ENCODE measurements around the gene TTLL7.
"Not testable (repeated sequence)": the region's sequence is repeated elsewhere in the genome, so short reads cannot be mapped to it uniquely, and the experiment has no call there.

The TTLL7 gene

GRCh38 chr1:83929184-83929583 is 69.7 kb downstream of the TTLL7 start:
- no peak for DNase-seq (ENCODE audit: low read depth in 2 of 2)

DNA sequence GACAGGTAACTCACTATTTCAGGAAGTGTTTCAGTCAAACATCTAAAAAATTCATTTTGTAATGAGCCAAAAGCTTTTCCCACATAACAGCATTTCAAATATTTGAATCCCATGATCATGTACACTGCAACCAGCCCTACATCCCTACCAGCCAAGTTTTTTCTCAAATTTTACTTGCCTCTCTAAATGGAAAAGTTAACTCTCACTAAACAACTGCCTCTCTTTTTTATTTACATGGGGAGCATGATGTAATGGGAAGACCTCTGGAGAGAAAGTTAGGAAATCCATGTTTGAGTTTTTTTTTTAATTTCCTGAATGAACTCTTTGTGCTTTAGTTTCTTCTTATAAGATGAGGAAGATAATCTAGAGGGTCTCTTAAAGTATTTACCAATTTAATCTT is 70.5 kb downstream of the TTLL7 start:
- no peak for DNase-seq (ENCODE audit: low read depth in 2 of 2)

GRCh38 chr1:83927701-83928100 is 71.2 kb downstream of the TTLL7 start:
- no peak for DNase-seq (ENCODE audit: low read depth in 2 of 2)

DNA sequence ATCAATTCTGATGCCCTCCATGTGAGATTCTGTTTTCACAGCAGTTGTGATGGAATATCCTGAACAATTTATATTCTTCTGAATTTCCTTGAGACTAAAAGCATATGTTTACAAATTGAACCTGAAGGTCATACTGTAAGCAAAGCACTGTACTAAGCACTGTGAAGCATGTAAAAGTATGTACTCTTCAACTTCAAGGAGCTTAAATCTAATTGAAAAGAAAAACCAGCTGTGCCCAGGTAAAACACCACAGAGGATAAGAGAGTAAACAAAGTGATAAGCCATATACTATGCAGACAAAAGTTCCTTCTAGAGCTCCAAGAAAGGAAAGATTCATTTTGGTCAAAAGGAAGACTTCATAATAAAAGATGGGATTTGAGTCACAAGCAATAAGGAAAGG is 71.9 kb downstream of the TTLL7 start:
- DNase-seq (ENCODE audit: low read depth in 2 of 2) = no peak

- DNase-seq (ENCODE audit: low read depth in 2 of 2) = no peak
Measured at GRCh38 chr1:83923553-83923952, 75.4 kb downstream of the TTLL7 start.

DNA sequence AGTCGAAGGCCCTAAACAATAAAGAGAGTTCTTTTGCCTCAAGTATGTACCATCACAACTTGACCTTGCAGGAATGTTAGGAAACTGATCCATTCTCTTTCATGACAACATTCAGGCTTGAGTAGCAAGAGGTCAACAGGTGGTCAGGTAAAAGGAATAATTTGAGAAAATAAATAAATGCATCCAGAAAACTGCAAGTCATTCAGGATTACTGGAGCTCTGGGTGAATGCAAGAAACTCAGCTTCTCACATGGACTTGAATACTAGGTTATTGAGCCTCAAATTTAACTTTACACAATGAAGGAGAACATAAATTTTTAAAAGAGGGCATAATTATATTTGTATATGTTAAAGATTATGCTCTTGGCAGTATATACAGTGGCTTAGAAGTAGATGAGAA is 76.5 kb downstream of the TTLL7 start:
- DNase-seq (ENCODE audit: low read depth in 2 of 2) = no peak

GRCh38 chr1:83920320-83920719 is 78.6 kb downstream of the TTLL7 start:
- no peak for DNase-seq (ENCODE audit: low read depth in 2 of 2)

- no peak for DNase-seq (ENCODE audit: low read depth in 2 of 2)
Measured at GRCh38 chr1:83919872-83920271, 79.1 kb downstream of the TTLL7 start.

- no peak for DNase-seq (ENCODE audit: low read depth in 2 of 2)
Measured at GRCh38 chr1:83918688-83919285, 80.1 kb downstream of the TTLL7 start.

GRCh38 chr1:83917959-83918358 is 81.0 kb downstream of the TTLL7 start:
- DNase-seq (ENCODE audit: low read depth in 2 of 2) = no peak

DNA sequence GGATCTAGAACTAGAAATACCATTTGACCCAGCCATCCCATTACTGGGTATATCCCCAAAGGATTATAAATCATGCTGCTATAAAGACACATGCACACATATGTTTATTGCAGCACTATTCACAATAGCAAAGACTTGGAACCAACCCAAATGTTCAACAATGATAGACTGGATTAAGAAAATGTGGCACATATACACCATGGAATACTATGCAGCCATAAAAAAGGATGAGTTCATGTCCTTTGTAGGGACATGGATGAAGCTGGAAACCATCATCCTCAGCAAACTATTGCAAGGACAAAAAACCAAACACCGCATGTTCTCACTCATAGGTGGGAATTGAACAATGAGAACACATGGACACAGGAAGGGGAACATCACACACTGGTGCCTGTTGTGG is 82.8 kb downstream of the TTLL7 start:
- not testable (repeated sequence) for DNase-seq (ENCODE audit: low read depth in 2 of 2)

- no peak for DNase-seq (ENCODE audit: low read depth in 2 of 2)
Measured at GRCh38 chr1:83912876-83913275, 86.1 kb downstream of the TTLL7 start.

- no peak for DNase-seq (ENCODE audit: low read depth in 2 of 2)
Measured at GRCh38 chr1:83910461-83910860, 88.5 kb downstream of the TTLL7 start.

- DNase-seq (ENCODE audit: low read depth in 2 of 2) = no peak
Measured at GRCh38 chr1:83909687-83910086, 89.2 kb downstream of the TTLL7 start.

DNA sequence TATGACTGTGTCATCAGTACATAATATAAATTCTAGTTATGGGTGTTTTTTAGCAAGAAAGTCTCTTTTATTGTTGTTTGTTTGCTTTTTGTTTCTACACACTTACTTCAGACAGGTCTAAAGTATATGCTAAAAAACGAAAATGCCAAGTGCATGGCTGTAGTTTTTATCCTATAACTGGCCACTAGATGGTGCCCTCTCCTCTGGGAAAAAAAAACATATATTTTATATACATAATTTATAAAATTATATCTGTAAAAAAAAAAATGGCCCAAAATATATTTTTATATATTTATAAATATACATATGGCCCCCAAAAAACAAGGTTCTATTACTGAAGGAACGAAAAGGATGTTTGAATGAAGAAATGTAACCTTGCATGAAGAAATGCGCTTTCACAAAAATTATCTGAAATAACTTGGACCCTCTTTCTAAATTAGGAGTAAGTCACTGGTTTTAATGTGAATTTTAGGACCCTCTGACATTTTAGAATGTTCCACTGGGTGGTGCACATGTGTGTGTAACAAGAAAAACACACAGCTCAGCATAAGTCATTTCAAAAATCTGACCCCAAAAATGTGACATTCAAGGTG is 93.5 kb downstream of the TTLL7 start:
- DNase-seq (ENCODE audit: low read depth in 2 of 2) = no peak

DNA sequence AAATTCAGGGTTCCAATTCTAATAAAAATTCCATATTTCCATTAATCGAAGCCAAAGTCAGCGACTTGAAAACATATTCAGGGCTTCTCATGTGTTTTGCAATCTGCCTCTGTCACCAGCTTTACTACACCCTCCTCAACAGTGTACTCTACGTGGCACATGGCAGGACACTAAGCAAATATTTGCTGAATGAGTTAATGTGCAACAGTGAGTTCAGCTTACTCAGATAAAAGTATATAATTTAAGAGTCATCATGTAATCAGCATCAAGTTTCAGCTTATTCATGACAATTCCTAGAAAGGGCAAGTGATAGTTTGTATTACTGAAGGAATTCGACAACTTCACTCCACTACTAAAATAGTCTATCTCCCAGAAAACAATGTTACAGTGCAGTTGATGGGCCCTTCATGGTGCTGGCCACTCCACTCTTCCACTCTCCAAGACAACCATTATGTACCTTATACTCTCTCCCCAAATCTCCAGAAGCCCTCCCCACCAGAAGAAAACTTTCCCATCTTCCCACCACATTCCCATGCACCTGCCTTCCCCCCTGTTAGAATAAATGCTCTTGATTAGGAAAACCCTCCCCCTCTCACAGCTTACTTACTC is 97.3 kb downstream of the TTLL7 start:
- DNase-seq (ENCODE audit: low read depth in 2 of 2) = no peak

DNA sequence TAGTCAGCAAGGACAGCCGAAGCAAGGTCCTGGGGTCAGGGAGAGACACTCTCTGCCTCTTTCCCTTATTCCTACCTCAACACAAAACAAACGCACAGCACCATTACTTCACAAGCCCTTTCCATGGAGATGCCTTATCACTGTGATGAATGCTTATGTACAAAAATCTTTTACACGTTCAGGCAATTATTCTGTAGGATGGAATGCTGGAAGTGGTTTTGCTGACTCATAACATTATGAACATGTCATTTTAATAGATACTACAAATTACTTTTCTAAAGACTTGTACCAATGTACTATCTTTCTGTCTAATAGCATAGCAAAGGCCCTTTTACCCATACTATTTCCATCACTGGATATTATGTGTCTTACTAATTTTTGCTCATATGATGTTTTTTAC is 98.4 kb downstream of the TTLL7 start:
- DNase-seq (ENCODE audit: low read depth in 2 of 2) = no peak

GRCh38 chr1:83897516-83897915 is 101.4 kb downstream of the TTLL7 start:
- DNase-seq (ENCODE audit: low read depth in 2 of 2) = no peak

DNA sequence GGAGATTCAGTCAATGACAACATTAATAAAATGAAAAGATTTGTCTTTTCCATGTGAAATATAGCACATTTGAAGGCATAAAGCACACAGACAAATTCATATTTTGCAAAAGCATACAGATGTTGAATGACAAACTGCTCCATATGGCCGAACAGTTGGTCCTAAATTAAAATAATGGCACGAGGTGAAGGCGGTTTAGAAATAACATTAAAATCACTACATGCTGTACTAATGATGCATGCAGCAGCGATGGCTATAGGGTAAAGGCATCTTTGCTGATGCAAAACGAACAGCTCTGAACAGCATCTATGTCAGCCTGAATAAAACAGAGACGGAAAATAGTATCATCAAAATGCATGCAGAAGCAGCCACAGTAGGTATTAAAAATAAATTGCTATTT is 102.6 kb downstream of the TTLL7 start:
- no peak for DNase-seq (ENCODE audit: low read depth in 2 of 2)

- DNase-seq (ENCODE audit: low read depth in 2 of 2) = no peak
Measured at GRCh38 chr1:83889707-83890106, 109.2 kb downstream of the TTLL7 start.

GRCh38 chr1:83887483-83887882 is 111.4 kb downstream of the TTLL7 start:
- no peak for DNase-seq (ENCODE audit: low read depth in 2 of 2)

DNA sequence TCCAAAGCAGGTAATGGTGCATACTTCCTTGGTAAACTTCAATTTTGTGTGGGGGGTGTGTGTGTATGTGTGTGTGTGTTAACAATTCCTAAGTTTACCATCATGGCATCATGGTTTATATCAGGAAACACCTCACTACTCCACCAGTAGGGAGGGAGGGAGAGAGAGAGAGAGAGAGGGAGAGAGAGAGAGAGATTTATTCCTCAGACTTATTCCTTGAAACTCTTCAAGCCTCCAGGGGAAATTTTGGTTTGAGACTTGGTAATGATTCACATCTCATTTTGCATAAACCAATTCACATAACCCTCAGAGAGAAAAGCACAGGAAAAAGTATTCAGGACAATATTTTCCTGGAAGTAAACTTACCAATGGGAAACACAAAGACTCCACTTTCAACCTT is 115.0 kb downstream of the TTLL7 start:
- no peak for DNase-seq (ENCODE audit: low read depth in 2 of 2)

- DNase-seq (ENCODE audit: low read depth in 2 of 2) = no peak
Measured at GRCh38 chr1:83882906-83883305, 116.0 kb downstream of the TTLL7 start.

DNA sequence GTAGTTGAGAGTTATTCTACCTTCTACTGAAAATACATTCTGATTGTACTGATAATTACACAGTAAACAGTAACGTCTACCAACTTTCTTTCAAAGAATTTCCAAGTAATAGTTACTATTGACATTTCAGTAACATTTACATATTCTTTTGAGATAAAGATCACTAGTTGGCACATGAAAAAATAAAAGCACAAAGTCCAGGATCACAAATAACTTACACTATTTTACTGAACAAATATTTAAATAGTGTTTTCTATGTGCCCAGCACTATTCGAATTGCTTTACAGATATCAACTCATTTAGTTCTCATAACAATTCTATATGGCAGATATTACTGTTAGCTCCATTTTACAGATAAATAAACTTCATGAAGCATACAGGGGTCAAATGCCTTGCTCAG is 126.4 kb downstream of the TTLL7 start:
- no peak for DNase-seq (ENCODE audit: low read depth in 2 of 2)

All from stimulated activated CD8-positive, alpha-beta memory T cell treated with anti-CD3 and anti-CD28 coated beads, Interleukin-7, amount 100 ng/mL, for 1 hour (primary cell).